ENCODE measurements around the gene ARL15. TPM values are rescaled to one million over a fixed set of nuclear protein-coding genes. Genes with fewer than 3 reads are reported as not detected.

The ARL15 gene
- total RNA-seq, 1 experiment from 2014 or later: 15.4 TPM

DNA sequence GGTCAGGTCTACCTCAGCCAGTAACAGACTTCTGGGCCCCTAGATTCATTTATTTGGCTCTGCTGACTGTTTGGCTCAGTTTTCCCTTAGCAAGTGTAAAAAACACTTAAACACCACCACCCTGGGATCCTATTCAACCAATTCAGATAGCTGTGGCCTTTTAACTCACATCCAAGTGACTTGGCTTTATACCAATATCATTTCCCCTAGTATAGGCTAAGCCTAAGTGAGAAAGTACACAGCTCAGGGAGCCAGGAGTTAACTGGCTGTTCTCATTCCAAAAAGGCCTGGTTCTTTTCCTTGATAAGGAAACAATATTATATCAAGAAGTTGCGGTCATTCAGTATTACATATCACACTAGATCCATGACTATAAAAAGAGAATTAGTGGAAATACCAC lies 163.5 kb downstream of the ARL15 start:
- Histone ChIP-seq H3K9me3 (replicated peaks) (no peaks in the 10 kb centered on the region), H3K4me3 (no peak overlapping the region), H3K4me1 (replicated peaks) (no peaks in the 10 kb centered on the region), H3K27ac (no peak overlapping the region), H3K36me3 (no peaks in the 10 kb centered on the region), H3K27me3 (replicated peaks) (no peaks in the 10 kb centered on the region)
- DNase-seq (ENCODE audit: low read depth in 1 of 2, low spot score in 2 of 2): no peak

DNA sequence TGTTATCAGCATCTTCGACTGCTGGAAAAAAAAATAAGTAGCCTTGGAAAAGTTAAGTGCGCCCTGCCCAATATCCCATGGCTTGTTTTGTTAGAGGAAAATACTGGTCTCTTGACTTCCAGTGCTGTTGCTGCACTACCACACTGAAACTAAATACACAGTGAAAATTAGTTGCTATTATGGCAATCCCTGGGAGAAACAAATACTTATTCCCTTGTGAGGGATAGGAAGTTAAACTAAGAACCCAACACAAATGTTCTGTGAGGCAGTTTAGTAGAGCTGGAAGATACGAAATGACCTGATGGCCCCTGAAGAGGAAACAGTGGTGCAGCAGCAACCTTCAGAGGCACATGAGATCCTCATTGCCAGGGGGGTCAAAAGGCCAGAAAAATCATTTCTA lies 164.0 kb downstream of the ARL15 start:
- Histone ChIP-seq H3K36me3 (no peaks in the 10 kb centered on the region), H3K27me3 (replicated peaks) (no peaks in the 10 kb centered on the region), H3K27ac (no peak overlapping the region), H3K4me3 (no peak overlapping the region), H3K4me1 (replicated peaks) (no peaks in the 10 kb centered on the region), H3K9me3 (replicated peaks) (no peaks in the 10 kb centered on the region)
- DNase-seq (ENCODE audit: low read depth in 1 of 2, low spot score in 2 of 2): no peak

DNA sequence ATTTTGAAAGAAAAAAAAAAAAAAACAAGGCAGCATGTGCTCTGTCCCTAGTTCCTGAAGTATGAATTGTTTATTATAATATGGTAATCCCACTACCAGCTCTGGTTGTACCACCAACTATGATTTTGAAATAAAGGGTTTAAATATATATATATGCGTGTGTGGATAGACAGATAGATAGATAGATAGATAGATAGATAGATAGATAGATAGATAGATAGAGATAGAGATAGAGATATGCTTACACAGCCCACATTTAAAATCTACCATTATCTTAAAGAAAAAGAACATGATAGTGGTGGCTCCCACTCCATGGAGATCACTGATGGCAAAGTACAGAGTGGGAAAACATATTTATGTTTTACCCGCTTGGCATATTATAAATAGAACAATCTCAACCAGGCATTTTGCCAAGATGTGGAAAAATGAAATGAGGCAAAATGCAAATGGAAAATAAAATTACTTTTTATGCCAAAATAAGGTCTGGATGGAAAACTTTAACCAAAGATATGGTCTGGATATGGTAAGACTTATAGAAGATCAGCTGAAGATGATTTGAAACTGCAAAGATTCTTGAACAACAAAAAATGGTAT lies 170.0 kb downstream of the ARL15 start:
- no peak for DNase-seq (ENCODE audit: low read depth in 1 of 2, low spot score in 2 of 2)
- Histone ChIP-seq H3K4me3 (no peak overlapping the region), H3K27ac (no peak overlapping the region), H3K4me1 (replicated peaks) (no peaks in the 10 kb centered on the region), H3K27me3 (replicated peaks) (no peaks in the 10 kb centered on the region), H3K36me3 (no peaks in the 10 kb centered on the region), H3K9me3 (replicated peaks) (no peaks in the 10 kb centered on the region)

DNA sequence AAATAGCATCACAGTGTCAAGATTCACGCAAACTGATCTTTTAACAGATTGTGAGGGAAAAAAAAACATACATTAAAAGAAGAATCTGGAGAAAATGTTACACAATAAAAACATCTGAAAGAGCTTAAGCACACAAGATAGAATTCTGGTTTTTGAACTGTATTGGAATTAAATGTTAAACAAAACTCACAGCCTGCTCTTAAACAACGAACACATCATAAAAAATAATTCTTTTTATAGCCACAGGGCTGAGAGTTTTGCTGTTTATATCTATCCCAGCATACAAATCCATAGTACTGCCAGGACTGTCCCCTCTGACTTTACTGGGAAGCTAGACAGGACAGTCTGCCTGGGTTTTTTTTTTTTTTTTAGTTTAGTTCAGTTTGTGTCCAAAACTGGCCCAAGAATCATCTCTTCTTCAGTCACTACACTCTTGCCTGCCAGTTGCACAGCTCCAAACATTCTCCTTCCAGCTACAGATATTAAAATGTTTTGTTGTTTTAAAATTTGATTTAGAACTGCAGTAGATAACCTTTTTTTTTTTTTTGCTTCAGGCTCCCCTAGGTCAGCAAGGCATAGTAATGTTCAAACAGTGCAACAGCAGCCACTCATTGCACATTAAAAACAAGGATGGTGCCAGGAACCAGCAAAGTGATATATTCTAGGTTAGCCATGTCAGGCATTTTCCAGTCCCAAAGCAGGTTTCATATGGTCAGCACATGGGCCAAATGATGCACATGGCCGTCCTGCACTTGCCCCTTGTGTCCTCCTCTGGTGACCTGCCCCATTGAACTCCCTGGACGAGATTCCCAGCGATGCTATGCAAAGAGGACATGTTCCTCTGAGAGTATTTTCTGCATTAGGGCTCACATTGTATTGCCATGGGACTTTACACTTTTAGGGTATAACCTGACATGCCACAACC lies 173.6 kb downstream of the ARL15 start:
- no peaks in the 10 kb centered on the region for H3K36me3 ChIP-seq
- no peak overlapping the region for H3K27ac ChIP-seq
- no peak for DNase-seq (ENCODE audit: low read depth in 1 of 2, low spot score in 2 of 2)
- H3K27me3 ChIP-seq (replicated peaks): no peaks in the 10 kb centered on the region
- no peaks in the 10 kb centered on the region for H3K4me1 ChIP-seq (replicated peaks)
- H3K9me3 ChIP-seq (replicated peaks): no peaks in the 10 kb centered on the region
- no peak overlapping the region for H3K4me3 ChIP-seq

DNA sequence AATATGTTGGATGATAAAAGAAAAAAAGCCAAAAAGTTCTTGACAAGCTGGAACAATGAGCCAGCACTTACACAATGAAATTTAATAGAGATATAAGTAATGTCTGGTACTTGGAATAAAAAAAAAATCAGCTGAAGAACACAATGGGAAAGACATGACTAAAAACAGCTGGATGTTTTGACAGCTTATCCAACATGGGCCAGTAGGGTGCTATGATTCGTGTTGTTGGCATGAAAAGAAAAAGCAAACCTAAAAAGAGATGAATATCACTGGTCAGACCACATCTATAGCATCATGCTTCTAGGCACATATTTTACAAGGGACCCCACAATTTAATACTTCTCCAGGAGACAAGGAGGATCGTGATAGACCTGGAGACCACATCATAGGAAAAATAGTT lies 175.3 kb downstream of the ARL15 start:
- DNase-seq (ENCODE audit: low read depth in 1 of 2, low spot score in 2 of 2): no peak
- Histone ChIP-seq H3K27me3 (replicated peaks) (no peaks in the 10 kb centered on the region), H3K4me1 (replicated peaks) (no peaks in the 10 kb centered on the region), H3K4me3 (no peak overlapping the region), H3K27ac (no peak overlapping the region), H3K36me3 (no peaks in the 10 kb centered on the region), H3K9me3 (replicated peaks) (no peaks in the 10 kb centered on the region)

DNA sequence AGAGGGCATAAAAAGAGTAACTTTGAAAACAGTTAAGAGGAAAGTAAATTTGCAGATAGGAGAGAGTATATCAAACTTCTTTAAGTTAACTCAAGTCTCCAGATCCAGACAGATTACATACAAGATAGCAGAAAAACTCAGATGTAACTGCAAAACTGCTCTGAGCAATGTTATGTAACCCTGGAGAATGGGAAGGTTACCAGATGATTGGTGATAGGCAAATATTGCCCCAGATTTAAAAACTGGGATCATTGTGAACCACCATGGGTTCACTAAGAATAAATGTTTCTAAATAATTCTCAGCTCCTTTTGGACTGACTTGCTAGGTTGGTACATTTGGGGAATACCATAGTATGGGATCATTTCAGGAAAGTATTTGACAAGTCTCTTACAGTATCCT lies 176.5 kb downstream of the ARL15 start:
- Histone ChIP-seq H3K9me3 (replicated peaks) (no peaks in the 10 kb centered on the region), H3K4me1 (replicated peaks) (no peaks in the 10 kb centered on the region), H3K4me3 (no peak overlapping the region), H3K27me3 (replicated peaks) (no peaks in the 10 kb centered on the region), H3K27ac (no peak overlapping the region), H3K36me3 (no peaks in the 10 kb centered on the region)
- no peak for DNase-seq (ENCODE audit: low read depth in 1 of 2, low spot score in 2 of 2)

DNA sequence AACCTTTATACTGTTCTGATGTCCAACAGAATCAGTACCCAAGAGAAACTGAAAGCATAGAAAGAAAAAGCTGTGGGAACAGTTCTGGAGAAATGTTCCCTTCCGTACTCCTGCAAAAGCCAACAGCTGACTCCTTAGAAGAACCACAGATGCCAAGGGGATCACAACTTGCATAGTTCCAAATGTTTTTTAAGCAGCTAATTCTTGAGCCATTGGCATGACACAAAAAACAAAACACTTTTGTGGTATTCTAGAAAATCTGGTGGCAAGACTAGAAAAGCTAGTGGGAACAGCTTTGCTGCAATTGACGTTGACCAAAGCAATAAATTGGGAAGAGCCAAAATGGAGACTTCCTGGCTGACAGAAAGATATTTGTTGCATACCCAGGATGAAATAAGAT lies 189.9 kb downstream of the ARL15 start:
- Histone ChIP-seq H3K9me3 (replicated peaks) (no peaks in the 10 kb centered on the region), H3K36me3 (no peaks in the 10 kb centered on the region), H3K4me1 (replicated peaks) (no peaks in the 10 kb centered on the region), H3K27me3 (replicated peaks) (no peaks in the 10 kb centered on the region), H3K27ac (no peak overlapping the region), H3K4me3 (no peak overlapping the region)
- no peak for DNase-seq (ENCODE audit: low read depth in 1 of 2, low spot score in 2 of 2)

DNA sequence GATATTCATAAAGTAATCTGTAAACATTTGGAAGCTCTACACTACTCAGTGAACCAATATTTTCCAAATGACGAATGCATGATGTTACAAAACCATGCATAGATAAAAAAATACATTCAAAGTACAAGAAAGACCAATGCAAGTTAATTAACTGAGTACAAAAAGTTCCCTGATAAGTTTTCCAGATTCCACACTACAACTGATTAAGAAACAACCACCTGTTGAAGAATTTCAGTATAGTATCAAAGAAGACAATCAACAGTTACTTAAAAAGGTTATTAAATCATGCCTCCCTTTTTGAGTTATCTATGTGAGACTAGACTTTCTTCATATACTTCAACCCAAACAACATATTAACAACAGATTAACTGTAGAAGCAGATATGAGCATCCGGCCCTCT lies 192.4 kb downstream of the ARL15 start:
- no peaks in the 10 kb centered on the region for H3K36me3 ChIP-seq
- no peaks in the 10 kb centered on the region for H3K27me3 ChIP-seq (replicated peaks)
- no peak overlapping the region for H3K4me3 ChIP-seq
- no peaks in the 10 kb centered on the region for H3K9me3 ChIP-seq (replicated peaks)
- H3K27ac ChIP-seq: no peak overlapping the region
- H3K4me1 ChIP-seq (replicated peaks): no peaks in the 10 kb centered on the region
- DNase-seq (ENCODE audit: low read depth in 1 of 2, low spot score in 2 of 2): no peak

DNA sequence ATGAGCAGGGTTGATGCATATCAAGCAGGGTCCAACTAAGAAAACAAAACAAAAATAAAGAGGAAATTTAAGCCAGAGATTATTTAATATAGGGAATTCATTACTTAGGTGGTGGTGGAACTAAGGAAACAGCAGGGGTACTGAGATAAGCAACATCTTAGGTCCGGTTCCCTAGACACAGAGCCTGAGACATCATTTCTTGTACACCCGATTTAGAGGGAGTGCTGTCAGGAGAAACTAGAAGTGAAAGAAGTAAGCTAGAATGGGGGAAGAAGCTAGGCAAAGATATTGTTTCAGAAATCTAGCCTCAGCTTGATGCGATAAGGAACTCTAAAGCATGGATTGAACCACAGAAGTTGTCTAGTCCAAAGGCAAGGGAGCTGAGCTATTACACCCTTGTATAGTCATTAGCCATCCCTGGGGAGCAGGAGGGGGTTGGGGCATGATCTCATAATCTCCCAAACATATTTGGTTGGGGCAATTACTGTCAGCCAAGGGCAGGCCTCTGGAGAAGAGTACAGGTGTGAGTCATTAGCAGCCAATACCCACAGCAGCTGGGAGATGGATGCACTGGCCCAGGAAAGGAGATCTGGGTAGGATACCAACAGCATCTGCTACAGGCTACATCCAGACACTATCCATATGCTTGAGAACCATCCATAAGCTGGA lies 194.5 kb downstream of the ARL15 start:
- Histone ChIP-seq H3K4me3 (no peak overlapping the region), H3K36me3 (no peaks in the 10 kb centered on the region), H3K27ac (no peak overlapping the region), H3K4me1 (replicated peaks) (no peaks in the 10 kb centered on the region), H3K9me3 (replicated peaks) (no peaks in the 10 kb centered on the region), H3K27me3 (replicated peaks) (no peaks in the 10 kb centered on the region)
- DNase-seq (ENCODE audit: low read depth in 1 of 2, low spot score in 2 of 2): no peak

DNA sequence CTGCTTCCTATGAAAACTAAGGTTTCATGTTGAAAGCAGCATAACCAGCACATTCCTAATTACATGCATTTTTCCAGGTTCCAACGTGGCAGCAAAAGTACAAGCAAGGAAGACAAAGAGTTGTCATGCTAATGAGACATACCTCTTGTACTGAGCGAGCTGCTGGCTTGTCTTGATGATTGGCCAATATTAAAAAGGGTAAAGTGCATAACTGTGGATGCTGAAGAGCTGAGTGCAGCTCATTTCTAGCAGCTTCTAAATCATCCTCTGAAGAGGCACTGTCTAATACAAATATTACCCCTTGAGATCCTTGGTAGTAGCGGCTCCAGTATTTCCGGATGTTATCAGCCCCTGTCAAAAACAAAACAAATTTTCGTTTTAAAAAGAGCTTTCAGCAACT lies 197.3 kb downstream of the ARL15 start:
- H3K36me3 ChIP-seq: no peaks in the 10 kb centered on the region
- 0 out of 2 replicates have a peak, but pooled peaks cover 3% of the 10 kb centered on the region for H3K4me1 ChIP-seq (replicated peaks)
- no peak overlapping the region for H3K27ac ChIP-seq
- H3K27me3 ChIP-seq (replicated peaks): no peaks in the 10 kb centered on the region
- no peaks in the 10 kb centered on the region for H3K9me3 ChIP-seq (replicated peaks)
- no peak overlapping the region for H3K4me3 ChIP-seq
- DNase-seq (ENCODE audit: low read depth in 1 of 2, low spot score in 2 of 2): no peak

DNA sequence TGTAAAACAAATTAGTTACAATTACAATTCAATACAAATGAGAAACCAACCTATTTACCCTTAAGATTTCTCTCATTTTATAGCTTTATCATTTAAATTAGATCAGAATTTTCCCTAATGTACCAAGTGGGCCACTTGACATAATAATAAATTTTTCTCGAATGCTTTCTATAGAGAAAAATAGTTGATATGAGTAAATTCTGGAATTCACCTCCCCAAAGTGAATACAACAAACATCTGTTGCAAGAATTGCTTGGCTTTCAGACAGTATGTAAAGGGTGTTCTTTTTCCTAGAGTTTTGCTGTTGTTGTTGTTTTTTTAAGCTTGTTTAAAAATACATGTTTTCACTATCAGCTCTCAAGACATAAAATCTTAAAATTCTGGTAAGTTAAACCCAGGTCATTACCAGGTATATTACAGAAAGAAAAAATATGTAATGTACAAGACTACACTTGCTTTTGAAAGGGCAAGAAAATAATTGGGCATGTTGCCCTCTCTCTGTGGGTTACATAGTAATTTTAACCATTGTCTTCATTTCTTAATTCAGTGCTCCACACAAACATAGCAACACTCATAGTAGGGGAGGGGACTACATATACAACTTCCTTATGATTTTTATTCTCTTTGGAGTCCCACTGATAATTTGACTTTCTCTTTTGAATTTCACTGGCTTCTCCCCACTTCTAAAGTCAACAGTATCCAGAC lies 200.6 kb downstream of the ARL15 start:
- Histone ChIP-seq H3K27me3 (replicated peaks) (no peaks in the 10 kb centered on the region), H3K4me1 (replicated peaks) (0 out of 2 replicates have a peak, but pooled peaks cover 3% of the 10 kb centered on the region), H3K36me3 (no peaks in the 10 kb centered on the region), H3K9me3 (replicated peaks) (no peaks in the 10 kb centered on the region), H3K4me3 (no peak overlapping the region), H3K27ac (no peak overlapping the region)
- DNase-seq (ENCODE audit: low read depth in 1 of 2, low spot score in 2 of 2): no peak

DNA sequence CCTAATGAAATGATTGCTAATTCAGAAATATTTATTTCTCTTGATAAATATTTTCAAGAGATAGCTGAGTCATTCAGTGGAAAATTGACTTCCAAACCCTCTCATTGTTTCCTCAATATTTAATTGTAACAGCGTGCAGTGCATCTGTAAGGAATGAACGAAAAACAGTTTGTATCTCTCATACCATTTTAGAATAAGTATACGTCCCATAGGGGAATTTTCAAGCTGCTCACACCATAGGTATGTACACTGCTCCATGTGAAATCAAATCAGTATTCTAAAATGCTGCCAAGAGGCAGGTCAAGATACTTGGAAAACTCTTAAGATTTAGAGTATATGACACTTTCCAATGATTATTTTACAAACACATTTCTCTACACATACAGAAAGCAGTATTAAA lies 202.2 kb downstream of the ARL15 start:
- H3K4me1 ChIP-seq (replicated peaks): 0 out of 2 replicates have a peak, but pooled peaks cover 3% of the 10 kb centered on the region
- no peak for DNase-seq (ENCODE audit: low read depth in 1 of 2, low spot score in 2 of 2)

DNA sequence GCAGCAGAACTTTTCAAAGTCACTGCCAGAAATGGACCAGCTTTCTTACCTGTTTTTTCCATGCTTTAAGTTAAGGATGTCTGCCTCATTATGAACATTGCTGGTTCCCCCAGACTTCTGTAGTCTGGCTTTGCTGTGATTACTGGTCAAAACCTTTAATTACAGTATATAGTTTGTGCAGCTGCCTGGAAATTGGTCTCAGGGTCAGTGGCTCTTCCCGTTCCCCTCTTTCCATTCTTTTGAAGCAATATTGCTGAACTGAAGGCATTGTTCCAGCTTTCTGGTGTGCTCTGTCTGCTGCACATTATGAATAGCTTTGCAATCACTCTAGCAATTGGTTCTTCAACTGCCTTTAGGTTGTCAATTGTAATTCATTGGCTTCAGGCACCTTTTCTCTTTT lies 206.5 kb downstream of the ARL15 start:
- DNase-seq (ENCODE audit: low read depth in 1 of 2, low spot score in 2 of 2): no peak
- Histone ChIP-seq H3K27me3 (replicated peaks) (no peaks in the 10 kb centered on the region), H3K9me3 (replicated peaks) (no peaks in the 10 kb centered on the region), H3K4me3 (no peak overlapping the region), H3K4me1 (replicated peaks) (no peaks in the 10 kb centered on the region), H3K36me3 (no peaks in the 10 kb centered on the region), H3K27ac (no peak overlapping the region)

More for the DNA sequence above, 202.2 kb downstream of the ARL15 start:
- Histone ChIP-seq H3K36me3 (no peaks in the 10 kb centered on the region), H3K4me3 (no peak overlapping the region), H3K27me3 (replicated peaks) (no peaks in the 10 kb centered on the region), H3K27ac (no peak overlapping the region), H3K9me3 (replicated peaks) (no peaks in the 10 kb centered on the region)
